H1 (cell line): ENCODE measurements around the gene PAXX. TPM values are rescaled to one million over a fixed set of nuclear protein-coding genes. Genes with fewer than 3 reads are reported as not detected.

Source experiments
- SRF ChIP-seq: IDR thresholded peaks from 2 replicates; pipeline ENCODE4 v1.6.1; 2011; ENCODE audit warnings: mild to moderate bottlenecking, low read depth, low read length, moderate library complexity
- TEAD4 ChIP-seq: IDR thresholded peaks from 2 replicates; pipeline ENCODE4 v1.6.1; 2012; ENCODE audit warnings: low read depth, low read length, inconsistent platforms, mixed read lengths
- polyA plus RNA-seq, 7 experiments: library from polyadenylated mRNA; depleted of rRNA in 3 of 7; stranded (reverse) in 5 of 7; unstranded in 2 of 7; fragments of >200 nt in 5 of 7; fragments of 200-250 nt in 2 of 7; gene quantifications; 1 replicate in 5 of 7; 2 replicates in 1 of 7; 4 replicates in 1 of 7; pipeline versions ENCODE4 v1.2.1 to v1.2.3, GENCODE V29; 2011 to 2013; ENCODE audit warnings: missing spikeins in 2 of 7, mixed read lengths in 2 of 7
- total RNA-seq: library from RNA; stranded (reverse); fragmentation: NEBNext Ultra II Directional; extraction: Animal tissue kit (Norgen Biotek cat#: 25700); gene quantifications from 2 replicates; pipeline ENCODE4 v1.2.1, GENCODE V29; 2021
- TF ChIP-seq, protein P1 (sequence below): IDR thresholded peaks from 2 replicates; pipeline ENCODE4 v1.6.1; 2011; ENCODE audit warnings: low read length, improper control_type of control experiment
- TF ChIP-seq, protein P2 (sequence below): IDR thresholded peaks from 2 replicates; pipeline ENCODE4 v1.6.1; 2012; ENCODE audit warnings: low read length, inconsistent platforms

Gene PAXX
- total and polyA plus RNA-seq, 2 of the 8 experiments (the other 6 are each of a cell fraction or from before 2014, with no cell fraction given), result 43.4 to 45.9 TPM

DNA sequence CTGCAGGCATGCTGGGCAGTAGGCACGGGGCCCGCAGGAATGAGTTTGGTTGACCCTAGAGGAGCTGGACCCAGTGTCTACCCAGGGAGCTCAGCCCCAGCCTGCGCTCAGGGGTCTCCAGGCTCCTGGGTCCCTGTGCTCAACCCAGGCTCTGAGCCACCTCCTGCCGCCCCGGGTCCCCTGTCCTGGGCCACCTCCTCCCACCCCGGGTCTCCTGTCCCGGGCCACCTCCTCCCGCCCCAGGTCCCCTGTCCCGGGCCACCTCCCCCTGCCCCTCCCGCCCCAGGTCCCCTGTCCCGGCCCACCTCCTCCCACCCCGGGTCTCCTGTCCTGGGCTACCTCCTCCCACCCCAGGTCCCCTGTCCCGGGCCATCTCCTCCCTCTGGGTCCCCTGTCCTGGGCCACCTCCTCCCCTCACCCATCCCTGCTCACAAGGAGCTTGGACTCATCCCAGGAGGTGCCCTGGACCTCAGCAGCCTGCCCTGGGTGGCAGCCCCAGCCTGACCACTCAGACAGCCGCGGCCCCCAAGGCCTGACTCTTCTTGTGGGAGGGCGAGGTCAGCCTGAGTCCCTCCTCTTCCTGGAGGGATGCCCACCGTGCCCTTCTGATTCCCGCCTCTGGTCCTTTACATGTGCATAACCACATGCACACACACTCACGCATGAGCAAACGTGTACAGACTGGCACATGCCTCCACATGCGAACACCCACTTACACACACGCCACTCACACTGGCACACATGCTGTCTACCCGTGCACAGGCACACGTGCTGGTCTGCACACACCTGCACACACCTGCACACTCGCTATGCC, 37.7 kb upstream of the PAXX start (continued):
- TF ChIP-seq, protein P1, sequence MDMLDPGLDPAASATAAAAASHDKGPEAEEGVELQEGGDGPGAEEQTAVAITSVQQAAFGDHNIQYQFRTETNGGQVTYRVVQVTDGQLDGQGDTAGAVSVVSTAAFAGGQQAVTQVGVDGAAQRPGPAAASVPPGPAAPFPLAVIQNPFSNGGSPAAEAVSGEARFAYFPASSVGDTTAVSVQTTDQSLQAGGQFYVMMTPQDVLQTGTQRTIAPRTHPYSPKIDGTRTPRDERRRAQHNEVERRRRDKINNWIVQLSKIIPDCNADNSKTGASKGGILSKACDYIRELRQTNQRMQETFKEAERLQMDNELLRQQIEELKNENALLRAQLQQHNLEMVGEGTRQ, result no peak
- no peak for TF ChIP-seq SRF
- no peak for TF ChIP-seq TEAD4
- TF ChIP-seq, protein P2, sequence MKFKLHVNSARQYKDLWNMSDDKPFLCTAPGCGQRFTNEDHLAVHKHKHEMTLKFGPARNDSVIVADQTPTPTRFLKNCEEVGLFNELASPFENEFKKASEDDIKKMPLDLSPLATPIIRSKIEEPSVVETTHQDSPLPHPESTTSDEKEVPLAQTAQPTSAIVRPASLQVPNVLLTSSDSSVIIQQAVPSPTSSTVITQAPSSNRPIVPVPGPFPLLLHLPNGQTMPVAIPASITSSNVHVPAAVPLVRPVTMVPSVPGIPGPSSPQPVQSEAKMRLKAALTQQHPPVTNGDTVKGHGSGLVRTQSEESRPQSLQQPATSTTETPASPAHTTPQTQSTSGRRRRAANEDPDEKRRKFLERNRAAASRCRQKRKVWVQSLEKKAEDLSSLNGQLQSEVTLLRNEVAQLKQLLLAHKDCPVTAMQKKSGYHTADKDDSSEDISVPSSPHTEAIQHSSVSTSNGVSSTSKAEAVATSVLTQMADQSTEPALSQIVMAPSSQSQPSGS, result no peak
